Measurements from ENCODE around the gene PSG2. TPM values are rescaled to one million over a fixed set of nuclear protein-coding genes. Genes with fewer than 3 reads are reported as not detected.

The PSG2 gene
- not detected in 2 replicates for total RNA-seq

GRCh38 chr19:43082601-43083000 is at the start of gene PSG2:
TSS of gene PSG2 (minus strand) at chr19:43082701. CDS start at chr19:43082569, 132 bp downstream.

DNA sequence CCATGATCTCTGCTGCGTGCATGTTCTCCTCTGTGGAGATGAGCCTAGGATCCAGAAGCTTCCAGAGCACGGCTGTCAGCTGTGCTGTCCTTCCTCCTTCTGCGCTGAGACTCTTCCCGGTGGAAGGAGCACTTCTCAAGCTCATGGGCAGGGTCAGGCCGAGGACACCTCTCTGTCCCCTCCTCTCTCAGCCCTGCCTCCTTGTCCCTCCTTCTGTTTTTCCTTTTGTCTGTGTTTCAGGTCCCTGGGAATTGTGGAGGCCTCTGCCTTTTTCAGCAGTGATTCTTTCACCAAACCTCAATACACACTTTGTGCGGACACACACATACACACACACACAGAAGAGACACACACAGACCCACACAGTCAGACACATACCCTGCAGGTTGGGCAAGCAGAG is 56.1 kb downstream of the PSG2 start, which contains the start of gene PSG11:
TSS of gene PSG11 (minus strand) at position 101 of the 400 bp plus-strand sequence. CDS start at position 4, 97 bp downstream.

Other genes starting within 250 kb of the PSG2 start
- gene PSG1, start 203.0 kb downstream of the PSG2 start, total RNA-seq = under 0.01 TPM in 1 of 2 replicates, not detected in the other
- not detected in 2 replicates for gene PSG6, start 164.8 kb downstream of the PSG2 start, total RNA-seq
- gene PSG7, start 145.5 kb downstream of the PSG2 start, total RNA-seq = not detected in 2 replicates
- not detected in 2 replicates for gene PSG11, start 56.2 kb downstream of the PSG2 start, total RNA-seq
- gene PSG5, start 103.8 kb upstream of the PSG2 start, total RNA-seq = 0.43 and 1.2 TPM in 2 replicates
- 1.1 and 7.0 TPM in 2 replicates for gene PSG4, start 122.9 kb upstream of the PSG2 start, total RNA-seq
- gene PSG9, start 186.8 kb upstream of the PSG2 start, total RNA-seq = 0.24 TPM in 1 of 2 replicates, not detected in the other

All from tracheal epithelial cell (primary cell).